C4-2B (cell line): ENCODE data around the gene CDX1.

ENCODE experiments used
- H3K27ac ChIP-seq: fragments of 450-650 bp; 2 replicates; pipeline ENCODE4 v1.5.1; 2017
- ZFX ChIP-seq: fragments of 450-650 bp; IDR thresholded peaks from 2 replicates; pipeline ENCODE4 v1.6.1; 2017
- TF ChIP-seq, protein P1 (sequence below): fragments of 450-650 bp; conservative IDR thresholded peaks from 2 replicates; pipeline ENCODE4 v1.5.1; 2017; ENCODE audit warnings: mild to moderate bottlenecking

CDX1 gene

GRCh38 chr5:150181766-150182545 lies 15.4 kb downstream of the CDX1 start:
- TF ChIP-seq, protein P1, sequence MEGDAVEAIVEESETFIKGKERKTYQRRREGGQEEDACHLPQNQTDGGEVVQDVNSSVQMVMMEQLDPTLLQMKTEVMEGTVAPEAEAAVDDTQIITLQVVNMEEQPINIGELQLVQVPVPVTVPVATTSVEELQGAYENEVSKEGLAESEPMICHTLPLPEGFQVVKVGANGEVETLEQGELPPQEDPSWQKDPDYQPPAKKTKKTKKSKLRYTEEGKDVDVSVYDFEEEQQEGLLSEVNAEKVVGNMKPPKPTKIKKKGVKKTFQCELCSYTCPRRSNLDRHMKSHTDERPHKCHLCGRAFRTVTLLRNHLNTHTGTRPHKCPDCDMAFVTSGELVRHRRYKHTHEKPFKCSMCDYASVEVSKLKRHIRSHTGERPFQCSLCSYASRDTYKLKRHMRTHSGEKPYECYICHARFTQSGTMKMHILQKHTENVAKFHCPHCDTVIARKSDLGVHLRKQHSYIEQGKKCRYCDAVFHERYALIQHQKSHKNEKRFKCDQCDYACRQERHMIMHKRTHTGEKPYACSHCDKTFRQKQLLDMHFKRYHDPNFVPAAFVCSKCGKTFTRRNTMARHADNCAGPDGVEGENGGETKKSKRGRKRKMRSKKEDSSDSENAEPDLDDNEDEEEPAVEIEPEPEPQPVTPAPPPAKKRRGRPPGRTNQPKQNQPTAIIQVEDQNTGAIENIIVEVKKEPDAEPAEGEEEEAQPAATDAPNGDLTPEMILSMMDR = no peak
- no peak for TF ChIP-seq ZFX

GRCh38 chr5:150182774-150183173 lies 16.2 kb downstream of the CDX1 start:
- no peak for TF ChIP-seq ZFX
- TF ChIP-seq, protein P1 = no peak
- H3K27ac ChIP-seq = no peak overlapping the region

More at GRCh38 chr5:150181766-150182545, 15.4 kb downstream of the CDX1 start:
- no peak overlapping the region for H3K27ac ChIP-seq

- TF ChIP-seq ZFX = no peak
- TF ChIP-seq, protein P1 = no peak
- no peak overlapping the region for H3K27ac ChIP-seq
These were observed 16.9 kb downstream of the CDX1 start for GRCh38 chr5:150183436-150183835.

- TF ChIP-seq, protein P1 = no peak
- TF ChIP-seq ZFX = no peak
- H3K27ac ChIP-seq = no peak overlapping the region
These were observed 17.4 kb downstream of the CDX1 start for GRCh38 chr5:150184006-150184405.

DNA sequence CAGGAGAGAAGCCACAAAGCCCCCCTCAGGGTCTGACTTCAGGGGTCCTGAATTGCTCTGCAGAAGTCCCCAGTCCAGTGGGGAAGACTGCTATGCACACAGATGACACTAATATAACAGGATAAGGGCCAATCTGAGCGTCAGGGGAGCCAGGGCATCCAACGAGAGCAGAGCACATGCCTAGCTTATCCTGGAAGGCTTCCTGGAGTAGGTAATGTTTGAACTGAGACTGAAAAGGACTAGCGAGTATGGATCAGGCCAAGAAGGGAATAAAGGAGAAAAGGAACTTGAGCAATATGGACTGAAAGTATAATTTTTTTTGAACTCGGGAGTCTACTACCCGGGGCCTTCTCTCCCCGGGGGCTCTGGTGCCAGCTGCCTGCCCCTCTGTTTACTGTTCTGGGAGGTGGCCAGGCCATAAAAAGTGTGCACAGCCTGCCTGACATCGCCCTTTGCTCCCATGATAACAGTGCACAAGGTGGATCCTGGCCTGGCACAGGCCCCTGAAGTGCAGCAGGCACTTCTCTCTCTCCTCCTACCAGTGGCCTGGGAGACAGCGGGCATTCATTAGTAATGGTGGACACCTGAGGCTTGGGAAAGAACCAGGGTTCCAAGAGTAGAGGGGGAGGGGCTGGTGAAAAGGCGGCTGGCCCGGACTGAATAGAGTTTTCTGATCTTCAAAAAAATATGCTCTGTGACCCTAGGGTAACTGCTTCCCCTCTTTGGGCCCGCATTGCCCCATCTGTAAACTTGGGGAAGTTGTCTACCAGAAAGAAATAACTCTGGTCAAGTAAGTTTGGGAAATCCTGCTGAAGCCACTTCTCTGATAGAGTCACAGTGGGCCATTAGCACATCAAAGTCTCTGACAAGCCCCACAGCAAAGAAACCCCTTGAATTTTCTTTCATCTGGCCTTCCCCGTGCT lies 18.7 kb downstream of the CDX1 start:
- no peak overlapping the region for H3K27ac ChIP-seq
- no peak for TF ChIP-seq ZFX

DNA sequence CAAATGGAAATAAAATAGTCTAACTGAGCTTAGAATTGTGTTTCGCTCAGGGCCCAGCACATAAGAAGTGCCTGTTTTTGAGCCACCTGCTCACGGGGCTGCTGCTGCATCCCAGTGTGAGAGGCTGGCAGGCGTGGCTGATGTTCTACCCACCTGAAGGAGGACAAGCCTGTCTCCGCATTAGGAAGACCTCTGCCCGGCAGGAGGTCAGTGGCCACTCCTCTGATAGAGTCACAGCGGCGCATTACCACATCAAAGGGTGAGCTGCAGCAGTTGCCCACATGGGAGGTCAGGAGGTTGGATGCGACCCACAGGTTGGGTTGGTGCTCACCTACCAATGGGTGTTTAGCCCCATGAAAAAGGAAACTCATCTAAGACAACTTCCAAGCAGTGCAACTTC lies 19.6 kb downstream of the CDX1 start:
- H3K27ac ChIP-seq = no peak overlapping the region
- no peak for TF ChIP-seq ZFX
- TF ChIP-seq, protein P1 = no peak

GRCh38 chr5:150186897-150187296 lies 20.3 kb downstream of the CDX1 start:
- TF ChIP-seq, protein P1 = no peak
- TF ChIP-seq ZFX = no peak
- no peak overlapping the region for H3K27ac ChIP-seq
